NCI-H1417 treated with DMSO at 0.1 percent for 48 hours (cell line): Measurements from ENCODE around the gene CENPO.
"Not testable (repeated sequence)": the region's sequence is repeated elsewhere in the genome, so short reads cannot be mapped to it uniquely, and the experiment has no call there.

ENCODE experiments used
- DNase-seq: peaks from one replicate; lab custom pipeline; 2025; lab: John Stamatoyannopoulos, UW

The CENPO gene

DNA sequence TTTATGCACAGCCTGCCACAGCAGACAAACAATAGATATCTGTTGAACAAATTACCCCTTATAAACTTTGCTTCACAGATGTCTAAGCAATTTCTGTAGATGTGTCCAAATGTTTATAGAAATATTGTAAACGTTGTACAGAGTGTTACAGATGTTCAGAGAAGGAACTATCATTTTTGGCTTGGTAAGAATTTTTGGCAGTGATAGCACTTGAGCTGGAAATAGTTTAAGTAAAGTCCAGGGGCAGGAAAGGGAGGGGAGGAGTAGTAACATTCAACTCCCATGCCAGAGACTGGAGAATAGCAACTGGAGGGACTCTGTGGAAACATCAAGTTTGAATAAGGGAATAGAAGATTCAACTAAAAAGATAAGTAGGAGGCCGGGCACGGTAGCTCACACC lies 4.4 kb upstream of the CENPO start:
- DNase-seq = no peak

DNA sequence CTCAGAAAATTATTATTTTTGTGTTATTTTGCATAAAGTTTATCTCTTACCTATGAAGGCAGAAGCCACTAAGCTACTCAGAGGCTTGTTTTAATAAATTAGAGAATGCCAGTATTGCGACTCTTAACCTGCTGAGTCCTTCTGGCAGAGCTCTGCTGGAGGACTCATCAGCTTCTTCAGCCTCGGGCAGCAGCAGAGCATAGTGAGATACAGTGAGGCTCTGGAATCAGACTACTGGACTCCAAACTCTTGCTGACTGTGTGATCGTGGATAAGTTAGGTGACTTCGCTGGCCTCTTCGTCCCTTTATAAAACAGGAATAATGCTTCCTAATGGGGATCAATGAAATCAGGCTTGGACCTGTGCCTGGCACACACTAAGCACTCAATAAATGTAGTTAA lies 1.8 kb upstream of the CENPO start:
- DNase-seq = no peak

DNA sequence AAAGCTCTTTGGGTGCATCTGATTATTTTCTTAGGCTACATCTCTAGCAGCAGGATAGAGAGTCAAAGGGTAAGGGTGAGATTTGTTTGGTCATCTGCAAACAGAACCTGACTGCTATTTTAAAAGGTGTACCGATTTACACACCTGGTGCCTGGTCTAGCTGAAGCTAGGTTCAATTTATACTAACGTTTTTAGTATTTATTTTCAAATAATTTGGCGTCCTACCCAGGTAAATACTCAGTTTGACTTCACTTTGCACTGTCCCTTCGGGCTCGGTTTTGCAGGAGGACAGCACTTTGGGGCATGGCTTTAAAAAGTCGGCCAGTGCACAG lies 717 bp upstream of the CENPO start:
- DNase-seq = no peak

DNA sequence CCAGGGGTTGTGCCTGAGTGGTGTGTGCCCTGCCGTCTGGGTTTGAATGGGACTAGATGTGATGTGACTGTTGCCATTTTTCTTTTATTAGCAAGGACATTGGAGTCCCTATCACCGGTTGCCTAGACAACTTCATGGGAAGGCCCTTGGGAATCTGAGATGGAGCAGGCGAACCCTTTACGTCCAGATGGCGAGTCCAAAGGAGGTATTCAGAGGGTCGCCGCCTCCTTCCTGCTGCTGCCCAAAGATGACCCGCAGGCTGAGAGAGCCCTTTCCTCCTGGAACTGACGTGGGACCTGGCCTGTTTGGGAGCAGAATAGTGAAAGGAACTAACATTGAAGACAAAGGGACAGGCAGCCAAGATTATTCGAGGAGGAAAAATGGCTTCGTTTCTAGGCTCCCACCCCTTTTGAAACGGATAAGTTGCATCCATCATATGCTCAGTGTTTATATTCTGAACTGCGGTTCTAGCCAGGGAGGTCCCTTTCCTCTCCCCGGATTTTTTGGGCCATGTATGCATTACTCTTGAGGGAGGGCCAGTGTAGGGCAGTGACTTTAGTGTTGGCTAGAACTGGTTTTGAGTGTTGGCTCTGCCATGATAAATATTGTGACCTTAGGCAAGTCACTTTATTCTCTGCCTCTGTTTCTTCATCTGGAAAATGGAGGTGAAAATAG lies 673 bp downstream of the CENPO start:
- DNase-seq = no peak

DNA sequence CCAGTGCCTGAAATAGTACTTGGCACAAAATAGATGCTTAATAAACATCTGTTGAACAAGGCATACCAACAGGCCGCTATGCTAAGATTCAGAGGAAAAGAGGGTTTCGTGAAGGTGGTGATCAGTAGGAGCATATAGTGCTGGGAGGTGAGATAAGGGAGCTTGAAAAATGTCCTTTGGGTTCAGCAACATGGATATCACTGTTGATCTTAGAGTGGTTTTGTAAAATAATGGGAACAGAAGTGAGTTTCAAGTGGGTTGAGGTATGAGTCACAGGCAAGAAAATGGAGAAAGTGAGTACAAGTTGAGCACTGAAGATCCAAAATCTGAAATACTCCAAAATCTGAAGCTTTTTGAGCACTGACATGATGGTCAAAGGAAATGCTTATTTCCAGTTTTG lies 4.4 kb downstream of the CENPO start:
- no peak for DNase-seq

DNA sequence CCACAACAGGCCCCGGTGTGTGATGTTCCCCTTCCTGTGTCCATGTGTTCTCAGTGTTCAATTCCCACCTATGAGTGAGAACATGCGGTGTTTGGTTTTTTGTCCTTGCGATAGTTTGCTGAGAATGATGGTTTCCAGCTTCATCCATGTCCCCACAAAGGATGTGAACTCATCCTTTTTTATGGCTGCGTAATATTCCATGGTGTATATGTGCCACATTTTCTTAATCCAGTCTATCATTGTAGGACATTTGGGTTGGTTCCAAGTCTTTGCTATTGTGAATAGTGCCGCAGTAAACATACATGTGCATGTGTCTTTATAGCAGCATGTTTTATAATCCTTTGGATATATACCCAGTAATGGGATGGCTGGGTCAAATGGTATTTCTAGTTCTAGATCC lies 7.3 kb downstream of the CENPO start:
- not testable (repeated sequence) for DNase-seq

DNA sequence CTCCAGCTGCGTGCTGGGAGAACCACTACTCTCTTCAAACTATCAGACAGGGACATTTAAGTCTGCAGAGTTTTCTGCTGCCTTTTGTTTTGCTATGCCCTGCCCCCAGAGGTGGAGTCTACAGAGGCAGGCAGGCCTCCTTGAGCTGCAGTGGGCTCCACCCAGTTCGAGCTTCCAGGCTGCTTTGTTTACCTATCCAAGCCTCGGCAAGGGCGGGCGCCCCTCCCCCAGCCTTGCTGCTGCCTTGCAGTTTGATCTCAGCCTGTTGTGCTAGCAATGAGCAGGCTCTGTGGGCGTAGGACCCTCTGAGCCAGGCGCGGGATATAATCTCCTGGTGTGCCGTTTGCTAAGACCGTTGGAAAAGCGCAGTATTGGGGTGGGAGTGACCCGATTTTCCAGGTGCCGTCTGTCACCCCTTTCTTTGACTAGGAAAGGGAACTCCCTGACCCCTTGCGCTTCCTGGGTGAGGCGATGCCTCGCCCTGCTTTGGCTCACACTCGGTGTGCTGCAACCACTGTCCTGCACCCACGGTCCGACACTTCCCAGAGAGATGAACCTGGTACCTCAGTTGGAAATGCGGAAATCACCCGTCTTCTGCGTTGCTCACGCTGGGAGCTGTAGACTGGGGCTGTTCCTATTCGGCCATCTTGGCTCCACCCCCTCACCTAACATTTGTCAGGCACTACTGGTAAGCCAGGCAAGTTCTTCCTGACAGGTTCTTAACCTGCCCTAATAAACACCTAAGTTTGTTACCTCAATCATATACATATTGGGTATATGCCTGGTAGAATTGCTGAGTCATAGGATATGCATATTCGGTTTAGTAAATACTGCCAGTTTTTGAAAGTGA lies 12.8 kb downstream of the CENPO start:
- not testable (repeated sequence) for DNase-seq

DNA sequence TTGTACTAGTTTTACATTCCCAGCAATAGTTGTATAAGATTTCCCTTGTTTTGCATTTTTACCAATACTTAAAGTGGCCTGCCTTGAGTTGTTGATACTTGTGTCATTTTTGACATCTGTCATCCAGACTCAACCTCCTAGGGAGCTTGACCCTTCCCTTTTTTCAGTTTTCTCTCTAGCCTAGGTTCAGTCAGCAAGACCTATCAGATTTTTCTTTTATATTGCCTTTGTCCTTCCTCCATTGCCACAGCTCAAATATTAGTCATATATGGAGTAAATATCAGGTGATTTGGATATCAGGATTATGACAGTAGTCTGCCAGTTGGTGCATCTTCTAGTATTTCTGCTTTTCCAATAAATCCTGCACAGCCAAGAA lies 13.4 kb downstream of the CENPO start:
- DNase-seq = no peak

DNA sequence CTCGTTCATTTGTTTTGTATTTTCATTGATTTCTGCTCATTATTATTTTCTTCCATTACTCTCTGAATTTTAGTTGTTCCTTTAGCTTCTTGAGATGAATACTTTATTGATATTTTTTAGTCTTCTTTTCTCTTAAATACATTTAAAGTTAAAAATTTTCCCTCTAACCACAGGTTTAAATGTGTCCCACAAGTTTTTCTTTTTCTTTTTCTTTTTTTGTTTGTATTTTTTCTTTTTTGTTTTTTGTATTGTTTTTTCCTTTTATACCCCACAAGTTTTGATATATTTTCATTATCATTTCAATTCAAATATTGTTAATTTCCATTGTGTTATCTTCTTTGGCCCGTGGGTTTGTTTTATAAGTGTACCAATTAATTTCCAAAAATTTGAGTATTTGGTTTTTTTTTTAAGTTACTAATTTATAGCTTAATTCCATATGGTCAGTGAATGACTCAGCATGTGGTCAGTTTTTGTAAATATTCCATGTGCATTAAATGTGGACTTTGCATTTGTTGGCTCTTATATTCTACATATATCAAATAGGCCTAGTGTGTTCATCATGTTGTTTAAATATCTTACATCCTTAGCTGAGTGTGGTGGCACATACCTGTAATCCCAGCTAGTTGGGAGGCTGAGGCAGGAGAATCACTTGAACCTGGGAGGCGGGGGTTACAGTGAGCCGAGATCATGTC lies 16.2 kb downstream of the CENPO start:
- DNase-seq = no peak

DNA sequence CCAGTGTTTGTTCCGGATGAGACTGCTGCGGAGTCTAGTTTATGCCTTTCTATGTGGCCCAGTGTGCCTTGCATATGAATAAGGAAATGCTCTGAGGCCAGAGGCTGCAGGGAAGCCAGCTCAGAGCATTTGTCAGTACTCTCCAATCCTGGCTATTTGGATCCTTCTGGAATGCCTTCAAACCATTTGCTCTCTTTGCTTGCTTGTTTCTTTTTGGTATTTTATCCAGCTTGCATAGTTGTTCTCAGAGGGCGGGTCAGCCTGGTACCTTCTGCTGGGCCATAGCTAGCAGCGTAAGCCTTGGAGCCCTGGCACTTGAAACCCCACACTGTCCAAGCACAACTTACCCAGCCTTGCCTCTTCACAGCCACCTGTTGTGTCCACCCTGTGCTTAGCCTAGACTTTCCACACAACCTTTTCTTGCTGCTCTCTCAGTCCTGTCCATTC lies 20.5 kb downstream of the CENPO start:
- DNase-seq = no peak

DNA sequence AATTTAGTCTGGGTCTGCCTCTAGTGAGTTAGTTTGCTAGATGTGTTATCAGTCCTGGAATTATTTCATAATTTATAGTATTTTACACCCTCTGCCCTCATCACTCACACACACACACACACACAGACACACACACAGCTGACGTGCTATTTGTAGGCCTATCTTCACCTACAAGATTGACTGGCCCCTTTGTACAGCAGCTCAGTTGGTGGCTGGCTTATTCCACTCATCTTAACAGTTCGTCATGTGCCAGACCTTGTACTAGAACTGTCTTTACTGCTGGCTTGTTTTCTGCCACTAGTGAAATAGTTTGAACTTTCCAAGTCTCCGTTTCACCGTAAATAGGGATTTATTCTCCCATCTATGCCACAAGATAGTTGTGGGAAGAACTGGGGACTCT lies 21.3 kb downstream of the CENPO start:
- no peak for DNase-seq

DNA sequence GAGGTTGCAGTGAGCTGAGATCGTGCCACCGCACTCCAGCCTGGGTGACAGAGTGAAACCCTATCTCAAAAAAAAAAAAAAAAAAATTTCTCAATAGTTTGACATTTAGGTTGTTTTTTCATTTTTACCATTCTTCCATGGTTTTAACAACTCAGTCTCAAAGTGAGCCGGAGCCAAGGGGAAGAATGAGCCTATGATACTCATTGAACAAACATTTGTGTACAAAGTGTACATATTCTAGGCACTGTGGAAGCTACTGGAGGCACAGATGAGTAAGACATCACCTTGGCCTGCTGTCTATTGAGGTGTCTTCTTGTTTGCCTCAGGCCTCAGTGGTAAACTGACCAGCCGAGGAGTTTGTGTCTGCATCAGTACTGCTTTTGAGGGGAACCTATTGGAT lies 21.9 kb downstream of the CENPO start:
- DNase-seq = no peak

DNA sequence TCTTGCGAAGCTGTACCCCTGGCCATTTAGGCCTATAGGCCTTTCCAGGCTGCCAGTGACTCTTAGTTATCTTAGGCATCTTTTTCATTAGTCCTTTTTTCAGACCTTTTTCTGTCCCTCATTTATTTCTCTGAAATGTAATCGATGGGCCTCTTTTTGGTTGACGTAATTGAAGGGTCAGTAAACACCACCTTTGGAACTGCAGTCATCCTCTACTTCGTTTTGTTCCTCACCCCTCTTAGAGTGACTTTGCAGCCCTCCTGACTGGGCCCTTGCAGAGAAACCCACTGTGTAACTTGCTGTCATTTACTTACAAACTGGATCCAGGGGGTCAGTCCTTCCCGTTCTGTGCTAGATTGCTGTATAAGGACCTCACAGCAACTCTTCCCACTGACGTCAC lies 23.2 kb downstream of the CENPO start:
- no peak for DNase-seq

DNA sequence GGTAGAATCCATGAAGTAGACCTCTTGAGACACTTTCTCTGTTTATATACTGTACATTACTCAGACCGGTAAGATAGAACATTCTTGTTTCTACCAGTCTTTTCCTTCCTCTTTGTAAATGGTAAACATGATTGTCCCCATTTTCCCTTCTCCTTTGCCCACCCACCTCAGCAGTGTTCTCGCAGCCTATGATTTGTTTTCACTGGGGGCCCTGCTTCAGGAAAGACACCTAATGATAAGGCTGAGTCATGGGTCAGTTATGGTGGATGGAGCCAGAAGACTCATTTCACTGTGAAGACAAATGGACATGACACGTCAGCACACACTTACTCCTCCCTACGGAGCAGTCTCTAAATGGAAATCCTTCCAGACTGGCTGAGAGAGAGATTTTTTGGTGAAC lies 23.7 kb downstream of the CENPO start:
- no peak for DNase-seq

DNA sequence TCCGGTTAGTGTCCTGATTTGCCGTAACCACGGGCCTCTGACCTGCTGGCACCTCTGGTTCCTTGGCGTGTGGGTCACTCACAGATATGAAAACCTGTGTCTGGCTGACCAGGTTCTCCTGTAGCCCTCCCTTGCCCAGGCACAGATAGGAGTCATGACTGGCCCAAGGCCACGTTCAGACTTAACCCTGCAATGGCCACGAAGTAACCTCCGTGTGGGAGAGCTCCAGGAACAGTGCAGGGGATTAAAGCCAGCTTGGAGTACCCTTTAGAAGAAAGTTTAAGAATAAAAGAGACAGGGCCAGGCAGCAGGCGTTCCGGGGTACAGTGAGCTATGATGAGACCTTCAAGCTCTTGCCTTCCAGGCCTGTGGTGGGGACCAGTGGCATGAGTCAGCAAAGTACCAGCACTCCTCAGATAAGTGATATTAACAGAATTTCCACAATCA lies 25.5 kb downstream of the CENPO start:
- DNase-seq = no peak

DNA sequence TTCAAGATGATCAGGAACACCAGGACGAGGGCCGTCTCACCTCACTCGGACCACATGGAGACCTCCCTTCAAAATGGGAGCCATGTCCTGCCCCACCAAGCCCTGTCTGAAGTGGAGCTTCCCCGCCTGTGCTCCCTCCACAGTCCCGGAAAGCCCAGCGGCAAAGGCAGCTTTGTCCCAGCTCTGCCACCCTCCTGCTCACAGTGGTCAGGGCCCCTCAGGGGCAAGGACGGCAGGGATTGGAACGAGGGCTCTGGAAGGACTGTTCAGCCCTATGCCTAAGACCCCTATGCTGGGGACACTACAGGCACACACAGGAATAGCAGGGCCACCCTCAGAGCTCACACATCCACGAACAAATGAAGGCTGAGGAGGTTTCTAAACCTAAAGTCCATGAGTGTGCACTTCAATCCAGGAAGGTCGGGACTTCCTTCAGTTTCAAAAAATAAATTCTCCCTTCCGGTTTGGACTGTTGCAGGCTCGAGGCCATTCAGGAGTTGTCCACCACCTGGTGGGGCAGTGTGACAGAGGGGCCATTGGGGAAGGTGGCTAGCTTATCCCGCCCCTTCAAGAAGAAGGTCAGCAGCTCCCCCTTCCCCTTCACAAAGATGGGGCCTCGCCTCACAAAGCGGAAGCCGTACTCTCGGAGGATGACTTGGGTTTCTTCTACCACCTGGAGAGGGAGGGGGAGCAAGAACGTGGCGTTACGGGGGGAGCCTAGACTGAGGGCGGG lies 26.4 kb downstream of the CENPO start:
- DNase-seq = no peak

DNA sequence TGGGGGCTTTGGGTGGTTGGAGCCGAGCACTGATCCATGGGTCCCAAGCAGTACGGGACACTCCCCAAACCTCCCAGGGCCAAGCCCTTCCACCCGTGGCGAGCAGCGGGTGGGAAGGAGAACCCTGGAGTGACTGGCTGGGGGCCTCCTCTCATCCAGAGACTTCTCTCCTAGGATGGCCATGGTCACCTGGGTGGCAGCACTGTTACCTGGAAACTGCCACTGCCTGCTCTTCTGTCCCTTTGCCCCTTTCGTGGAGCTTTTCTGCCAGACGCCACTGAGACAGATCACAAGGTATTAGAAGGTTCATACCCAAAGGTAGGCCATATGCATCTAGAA lies 26.9 kb downstream of the CENPO start:
- DNase-seq = no peak

DNA sequence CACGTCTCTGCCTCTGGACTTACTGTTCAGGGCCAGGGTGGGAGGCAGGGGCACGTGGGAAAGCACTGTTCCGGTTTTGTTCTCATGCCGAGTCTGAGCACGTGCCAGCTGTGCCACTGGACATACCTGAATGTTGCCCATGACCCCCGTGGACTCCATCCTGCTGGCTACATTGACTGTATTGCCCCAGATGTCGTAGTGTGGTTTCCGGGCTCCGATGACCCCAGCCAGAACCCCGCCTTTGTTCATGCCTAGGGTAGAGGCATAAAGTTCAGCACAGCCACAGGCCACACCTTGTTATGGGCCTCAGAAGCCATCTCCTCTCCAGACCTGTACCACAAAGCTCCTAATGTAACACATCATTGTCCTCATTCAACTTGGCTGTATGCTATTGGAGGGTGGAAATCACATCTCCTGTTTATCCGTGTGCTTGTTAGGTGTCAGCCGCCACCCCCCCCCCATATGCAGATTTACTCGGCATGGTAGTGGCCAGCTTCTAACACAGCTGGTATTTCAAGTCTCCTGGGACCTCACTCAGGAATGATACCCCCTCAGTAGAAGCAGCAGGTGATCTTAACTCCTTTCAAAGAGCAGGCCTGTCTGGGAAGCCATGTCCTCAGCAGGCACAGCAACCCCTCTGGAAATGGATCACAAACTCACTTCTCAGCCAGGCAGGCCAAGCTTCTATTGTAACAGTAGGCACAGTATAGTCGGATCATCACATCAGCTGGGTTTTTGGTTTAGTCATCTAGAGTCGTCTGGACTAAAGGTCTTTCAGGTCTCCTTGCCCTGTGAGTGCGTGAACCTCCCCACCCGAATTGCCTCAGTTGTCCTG lies 27.6 kb downstream of the CENPO start:
- no peak for DNase-seq

DNA sequence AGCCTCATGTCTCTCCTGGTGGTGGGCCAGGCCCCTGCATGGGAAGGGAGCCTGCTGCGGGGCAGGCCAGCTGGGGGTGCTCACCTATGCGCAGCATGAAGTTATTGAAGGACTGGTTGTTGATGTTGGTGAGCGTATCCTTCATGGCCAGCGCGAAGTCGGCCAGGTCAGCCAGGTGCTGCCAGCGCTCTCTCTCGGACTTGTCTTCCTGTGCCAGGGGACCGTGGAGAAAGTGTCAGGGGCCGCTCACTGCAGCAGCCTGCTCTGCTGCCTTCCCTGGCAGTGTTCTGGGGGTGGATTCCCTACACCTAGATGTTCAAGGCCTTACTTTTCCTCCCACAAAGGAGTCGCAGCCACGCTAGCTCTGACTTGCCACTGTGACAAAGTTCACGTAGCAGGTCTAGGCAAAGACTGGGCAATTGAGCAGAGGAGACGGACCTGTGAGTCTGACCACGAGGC lies 28.2 kb downstream of the CENPO start:
- DNase-seq = no peak

DNA sequence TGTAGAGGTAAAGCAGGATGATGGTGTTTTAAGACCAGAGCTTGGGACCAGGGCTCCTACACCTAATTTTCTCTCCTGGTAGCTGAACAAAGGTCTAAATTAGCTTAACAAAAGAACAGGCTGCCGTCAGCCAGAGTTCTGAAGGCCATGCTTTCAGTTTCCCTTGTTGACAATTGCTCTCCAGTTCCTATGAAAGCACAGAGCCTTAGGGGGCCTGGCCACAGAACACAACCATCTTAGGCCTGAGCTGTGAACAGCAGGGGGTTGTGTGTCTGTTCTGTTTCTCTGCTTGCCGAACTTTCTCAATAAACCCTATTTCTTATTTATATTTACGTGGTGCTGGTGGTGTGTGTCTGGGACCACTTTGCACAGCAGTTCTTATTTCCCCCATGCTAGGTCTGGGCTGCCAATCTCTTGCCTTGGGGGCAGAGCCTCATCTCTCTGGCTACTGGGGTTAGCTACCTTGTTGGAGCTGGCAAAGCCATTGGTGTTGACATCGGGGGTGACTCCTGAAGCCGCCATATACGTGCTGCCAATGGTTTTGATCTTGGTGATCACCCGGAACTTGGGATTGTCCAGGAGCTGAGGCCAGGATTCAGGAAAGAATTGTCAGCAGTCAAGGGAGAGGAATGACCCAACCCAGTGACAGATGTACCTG lies 29.0 kb downstream of the CENPO start:
- DNase-seq = no peak

DNA sequence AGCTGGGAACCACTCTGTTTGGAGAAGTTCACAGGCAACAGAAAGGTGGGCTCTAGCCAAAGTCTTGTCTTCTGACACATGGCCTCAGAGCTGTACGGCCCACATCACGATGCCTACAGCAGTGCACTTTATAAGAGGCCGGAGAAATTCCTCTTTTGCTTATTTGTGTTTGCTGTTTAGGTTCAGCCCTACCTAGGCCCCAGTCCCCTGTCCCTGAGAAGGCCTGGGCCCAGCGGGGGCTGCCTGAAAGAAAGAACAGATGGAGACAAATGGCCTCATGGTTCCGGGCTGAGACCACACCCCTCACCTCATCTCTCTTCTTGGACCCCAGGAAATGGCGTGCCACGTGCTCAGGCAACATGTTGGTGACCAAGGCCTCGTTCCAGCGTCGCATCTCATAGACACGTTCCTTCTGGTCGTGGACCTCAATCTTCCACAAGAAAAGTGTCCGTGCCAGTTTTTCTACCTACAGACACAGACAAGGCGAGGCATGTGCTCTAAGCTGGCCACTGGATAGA lies 30.9 kb downstream of the CENPO start:
- no peak for DNase-seq
